ENCODE data around the gene LRRC15. TPM values are rescaled to one million over a fixed set of nuclear protein-coding genes. Genes with fewer than 3 reads are reported as not detected.

Gene LRRC15
- total and polyA plus RNA-seq, 8 donors = 0.03 to 6.2 (median 0.16) TPM

- H3K4me1 ChIP-seq = no peaks in the 10 kb centered on the region
- TF ChIP-seq CTCF (IDR thresholded peaks at IDR 0.05) = no peak
- intact Hi-C loops (cut with DNase I) = no loop called here
- H3K9me3 ChIP-seq = no peaks in the 10 kb centered on the region
- no peaks in the 10 kb centered on the region for H3K36me3 ChIP-seq
- H3K4me3 ChIP-seq = no peak overlapping the region
- H3K27ac ChIP-seq = no peak overlapping the region
- no peak for ATAC-seq
- peaks cover 0 to 18% of the 10 kb centered on the region in 2 donors for H3K27me3 ChIP-seq
- DNase-seq = no peak
Observed at GRCh38 chr3:194364314-194364651, 5.3 kb downstream of the LRRC15 start.

GRCh38 chr3:194360568-194360967 lies 9.0 kb downstream of the LRRC15 start:
- no peak overlapping the region for H3K4me3 ChIP-seq
- no peak for TF ChIP-seq CTCF (IDR thresholded peaks at IDR 0.05)
- H3K4me1 ChIP-seq = no peaks in the 10 kb centered on the region
- DNase-seq = no peak
- no peaks in the 10 kb centered on the region for H3K36me3 ChIP-seq
- peaks cover 0 to 6% of the 10 kb centered on the region in 2 donors for H3K27me3 ChIP-seq
- no peaks in the 10 kb centered on the region for H3K9me3 ChIP-seq
- H3K27ac ChIP-seq = no peak overlapping the region
- ATAC-seq = no peak
- intact Hi-C loops (cut with DNase I) = no loop called here

GRCh38 chr3:194357681-194358080 lies 11.9 kb downstream of the LRRC15 start:
- Histone ChIP-seq H3K36me3 (no peaks in the 10 kb centered on the region), H3K9me3 (no peaks in the 10 kb centered on the region), H3K27ac (no peak overlapping the region), H3K4me3 (no peak overlapping the region), H3K27me3 (peaks cover 0 to 6% of the 10 kb centered on the region in 2 donors), H3K4me1 (no peaks in the 10 kb centered on the region)
- no peak for TF ChIP-seq CTCF (IDR thresholded peaks at IDR 0.05)
- intact Hi-C loops (cut with DNase I) = no loop called here
- no peak for ATAC-seq
- DNase-seq = no peak

GRCh38 chr3:194355379-194355778 lies 14.2 kb downstream of the LRRC15 start:
- no peak for DNase-seq
- no peaks in the 10 kb centered on the region for H3K9me3 ChIP-seq
- H3K4me3 ChIP-seq = no peak overlapping the region
- peaks cover 0 to 6% of the 10 kb centered on the region in 2 donors for H3K27me3 ChIP-seq
- H3K36me3 ChIP-seq = no peaks in the 10 kb centered on the region
- no peaks in the 10 kb centered on the region for H3K4me1 ChIP-seq
- no peak for TF ChIP-seq CTCF (IDR thresholded peaks at IDR 0.05)
- no peak overlapping the region for H3K27ac ChIP-seq
- ATAC-seq = no peak
- intact Hi-C loops (cut with DNase I) = no loop called here

GRCh38 chr3:194354315-194354714 lies 15.2 kb downstream of the LRRC15 start:
- TF ChIP-seq CTCF (IDR thresholded peaks at IDR 0.05) = no peak
- Histone ChIP-seq H3K4me3 (no peak overlapping the region), H3K27me3 (peaks cover 0 to 6% of the 10 kb centered on the region in 2 donors), H3K4me1 (no peaks in the 10 kb centered on the region), H3K36me3 (no peaks in the 10 kb centered on the region), H3K27ac (no peak overlapping the region), H3K9me3 (no peaks in the 10 kb centered on the region)
- intact Hi-C loops (cut with DNase I) = no loop called here
- no peak for DNase-seq
- ATAC-seq = no peak
